ENCODE measurements around the gene ZNF497. TPM values are rescaled to one million over a fixed set of nuclear protein-coding genes. Genes with fewer than 3 reads are reported as not detected.

Gene ZNF497
- 0.17 and 5.5 TPM in 2 replicates for total RNA-seq

DNA sequence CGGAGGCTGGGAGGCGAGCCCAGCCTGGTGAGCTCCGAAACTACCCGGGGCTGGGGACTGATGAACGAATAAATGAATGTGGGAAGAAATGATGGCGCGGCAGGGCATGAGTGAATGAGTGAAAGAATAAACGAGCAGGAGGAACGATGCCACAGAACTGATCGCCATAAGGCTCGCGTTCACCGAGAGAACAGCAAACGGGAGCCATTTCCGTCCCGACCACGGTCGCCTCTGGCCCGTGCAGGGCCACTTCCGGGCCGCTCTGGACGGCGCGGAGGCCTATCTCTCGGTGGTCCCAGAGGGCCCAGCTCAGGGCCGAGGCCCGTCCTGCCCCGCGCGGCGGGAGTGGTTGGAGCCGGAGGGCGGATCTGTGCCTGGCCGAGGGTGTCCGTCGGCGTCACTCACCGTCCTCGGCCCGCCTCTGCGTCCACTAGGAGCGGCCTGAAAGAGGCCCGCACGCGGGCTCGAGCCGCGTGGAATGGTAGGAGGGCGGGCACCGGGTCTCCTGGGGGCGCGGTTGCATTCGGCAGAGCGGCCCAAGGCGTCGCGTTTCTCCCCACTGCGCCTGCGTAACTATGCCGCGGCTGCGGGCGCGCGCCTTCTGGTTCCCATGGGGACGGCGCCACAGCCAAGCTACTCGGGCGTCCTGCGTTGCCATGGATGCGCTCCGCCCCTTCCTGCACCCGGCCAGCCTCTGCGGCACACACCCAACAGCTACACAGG, at the start of gene ZNF497:
Gene ZNF497, minus strand, starts transcription at position 480 of the 723 bp plus-strand sequence. CDS start 5,116 bp downstream, outside the sequence.
- peak; percentile 86 for DNase-seq (ENCODE audit: low read depth)

DNA sequence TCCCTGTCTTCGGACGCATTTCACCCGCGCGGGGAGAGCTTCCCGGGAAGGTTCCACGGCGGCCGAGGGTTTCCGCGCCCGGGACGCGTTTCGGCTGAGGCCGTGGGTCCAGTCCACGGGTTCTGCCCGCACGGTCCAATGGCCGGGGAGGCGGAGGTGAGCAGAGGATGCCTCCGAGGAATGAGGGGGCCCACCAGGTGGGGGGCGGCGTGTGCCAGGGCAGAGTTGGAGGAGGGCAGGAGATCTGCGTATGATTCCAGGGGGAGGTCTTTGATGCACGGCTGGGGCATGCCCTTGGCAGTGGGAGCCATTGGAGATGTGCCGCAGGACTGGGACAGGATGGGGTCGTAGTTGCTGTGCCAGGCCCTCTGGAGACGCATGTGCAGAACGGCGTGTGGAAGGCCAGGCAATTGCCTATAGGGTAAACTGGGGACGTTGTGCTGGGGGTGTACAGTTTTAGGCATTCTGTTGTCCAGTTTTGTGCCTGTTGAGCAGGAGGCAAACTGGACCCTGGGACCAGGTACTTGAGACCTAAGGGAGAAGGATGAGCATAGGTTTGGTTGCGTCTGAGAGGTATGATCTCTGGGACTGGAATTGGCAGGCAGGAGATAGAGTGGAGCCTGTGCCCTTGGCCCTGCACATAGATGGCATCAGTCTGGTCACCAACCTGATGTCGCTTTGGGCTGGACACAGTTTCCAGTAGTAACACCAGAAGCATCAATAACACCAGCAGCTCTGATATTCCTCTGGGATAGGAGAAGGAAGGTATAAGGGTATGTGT, 46.6 kb upstream of the ZNF497 start:
- DNase-seq (ENCODE audit: low read depth) = no peak

DNA sequence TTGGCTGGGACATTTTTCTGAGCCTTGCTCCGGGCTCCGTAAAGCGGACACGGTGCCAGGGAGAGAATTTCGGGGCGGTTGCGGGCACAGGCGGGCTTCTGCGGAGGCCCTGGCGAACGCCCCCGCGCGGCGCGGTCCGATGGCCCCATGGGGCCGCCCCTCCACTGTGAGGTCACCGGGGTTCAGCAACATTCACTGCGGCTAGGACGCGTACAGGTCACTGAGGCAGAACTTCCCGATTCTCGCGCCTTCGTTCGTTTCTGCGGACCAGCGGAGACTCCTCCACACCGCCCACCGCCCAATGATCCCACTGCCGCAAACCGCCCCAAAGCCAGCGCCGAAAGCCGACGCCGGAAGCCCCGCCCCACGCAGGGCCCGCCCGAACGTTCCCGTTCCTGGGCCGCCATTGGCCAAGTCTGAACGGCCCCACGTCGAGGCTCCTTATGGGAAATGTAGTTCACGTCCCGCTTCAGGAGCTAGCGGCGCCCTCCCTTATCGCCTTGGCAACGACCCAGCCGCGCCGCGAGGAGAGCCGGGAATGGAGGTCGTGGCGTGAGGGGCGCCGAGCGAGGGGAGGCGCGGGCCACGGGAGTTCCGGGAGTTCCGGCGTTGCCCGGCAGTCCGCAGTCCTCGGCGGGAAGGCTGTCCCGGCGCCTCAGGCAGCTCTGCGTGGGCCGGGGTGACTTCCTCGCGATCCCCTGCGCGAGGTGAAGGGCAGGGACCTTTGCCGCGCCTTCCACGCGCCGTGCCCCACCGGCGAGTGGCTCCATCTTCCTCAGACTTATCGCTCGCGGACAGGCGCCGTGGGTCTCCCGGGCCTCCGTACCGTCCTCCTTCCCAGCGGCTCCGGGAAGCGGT, 45.8 kb upstream of the ZNF497 start, which contains the start of gene ZNF584:
Gene ZNF584, plus strand, starts transcription at position 498 of the 858 bp plus-strand sequence. CDS start 499 bp downstream, outside the sequence.
- DNase-seq (ENCODE audit: low read depth) = peak; percentile 81

DNA sequence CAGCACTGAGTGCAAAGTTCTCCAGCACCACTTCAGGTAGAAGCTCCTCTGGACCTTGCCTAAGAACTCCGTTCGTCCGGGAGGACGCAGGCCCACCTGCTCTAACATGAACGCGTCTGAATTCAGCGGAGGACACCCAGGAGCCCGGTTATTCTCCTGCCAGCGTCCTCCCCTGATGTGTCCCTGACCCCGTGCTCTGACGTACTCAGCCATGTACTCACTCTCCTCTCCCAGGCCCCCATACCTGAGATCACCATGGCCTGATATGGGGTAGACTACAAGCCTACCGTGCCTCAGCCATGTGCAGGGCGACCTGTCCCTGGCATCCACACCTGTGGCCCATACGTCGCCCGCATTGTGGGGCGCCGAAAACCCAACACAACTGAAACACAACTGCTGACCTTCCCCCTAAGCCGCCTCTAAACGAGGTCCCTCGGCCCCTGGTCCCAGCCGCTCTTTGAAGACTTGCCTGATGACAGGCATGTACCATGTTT, 45.2 kb upstream of the ZNF497 start:
- DNase-seq (ENCODE audit: low read depth) = no peak

DNA sequence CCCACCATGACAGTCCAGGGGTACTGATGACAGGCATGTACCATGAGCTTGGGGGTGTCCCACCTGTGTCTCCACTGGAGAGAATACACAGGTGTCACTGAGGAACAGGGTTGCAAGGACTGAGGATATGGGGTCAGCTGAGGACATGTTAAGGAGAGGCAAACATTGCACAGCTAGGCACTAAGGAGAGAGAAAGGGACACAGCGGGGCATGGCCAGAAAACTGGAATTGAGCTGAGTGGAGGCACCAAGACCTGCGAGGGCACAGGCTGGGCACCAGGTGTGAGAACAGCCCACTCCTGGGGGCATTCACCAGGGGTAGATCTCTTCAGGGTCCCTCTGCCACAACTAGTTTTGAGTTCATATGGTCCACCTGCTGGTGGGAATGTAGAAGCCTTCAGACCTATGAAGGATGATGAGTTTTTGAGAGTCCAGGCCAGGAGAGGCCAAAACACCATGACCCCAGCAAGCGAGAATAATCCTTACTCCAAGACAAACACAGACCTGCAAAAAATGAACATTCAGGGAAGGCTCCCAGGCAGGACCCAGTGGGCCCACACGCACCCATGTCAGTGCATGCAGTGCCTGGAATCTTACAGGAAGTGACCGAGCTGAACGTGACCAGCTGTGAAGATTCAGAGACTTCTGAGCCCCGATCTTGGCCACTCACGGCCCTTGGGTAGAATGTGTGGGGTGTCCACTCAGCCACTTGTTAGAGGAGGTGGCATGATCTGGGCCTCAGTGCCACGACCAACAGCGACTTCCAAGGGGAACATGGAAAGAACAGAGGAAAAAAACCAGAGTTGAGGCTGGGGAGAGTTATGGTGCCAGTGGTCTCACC, 44.5 kb upstream of the ZNF497 start:
- DNase-seq (ENCODE audit: low read depth) = no peak

- peak; percentile 35 for DNase-seq (ENCODE audit: low read depth)
Observed at GRCh38 chr19:58403920-58404478, 41.4 kb upstream of the ZNF497 start.

- no peak for DNase-seq (ENCODE audit: low read depth)
Observed at GRCh38 chr19:58401840-58402421, 39.4 kb upstream of the ZNF497 start.

GRCh38 chr19:58400916-58401839, 38.6 kb upstream of the ZNF497 start:
- DNase-seq (ENCODE audit: low read depth) = peak; percentile 97

DNA sequence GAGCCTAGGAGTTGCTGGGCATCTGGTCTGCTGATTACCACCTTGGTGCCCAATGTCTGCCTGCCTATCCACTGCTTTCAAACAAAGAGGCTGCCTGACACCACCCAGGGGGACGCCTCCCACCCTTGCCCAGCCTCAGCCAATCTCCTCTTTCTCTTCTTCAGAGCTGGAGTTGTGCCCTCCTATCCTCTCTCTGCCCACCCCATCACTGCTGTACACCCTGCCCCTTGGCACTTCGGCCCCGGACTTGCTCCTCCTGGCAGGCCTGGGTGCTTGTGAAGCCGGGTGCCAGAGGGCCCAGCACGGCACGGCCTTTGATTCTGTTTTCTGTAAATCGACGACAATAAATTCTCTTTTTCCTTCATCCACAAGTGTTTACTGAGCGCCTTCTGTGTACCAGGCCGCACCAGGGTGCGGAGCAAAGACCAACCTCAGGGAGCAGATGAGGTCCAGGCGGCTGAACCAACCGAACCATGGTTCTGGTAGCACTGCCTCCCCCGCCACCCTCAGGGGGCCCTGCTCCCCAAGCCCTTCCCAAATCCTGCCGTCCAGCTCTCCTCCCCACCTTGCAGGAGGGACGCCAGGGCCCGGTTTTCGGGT, 37.9 kb upstream of the ZNF497 start:
- no peak for DNase-seq (ENCODE audit: low read depth)

DNA sequence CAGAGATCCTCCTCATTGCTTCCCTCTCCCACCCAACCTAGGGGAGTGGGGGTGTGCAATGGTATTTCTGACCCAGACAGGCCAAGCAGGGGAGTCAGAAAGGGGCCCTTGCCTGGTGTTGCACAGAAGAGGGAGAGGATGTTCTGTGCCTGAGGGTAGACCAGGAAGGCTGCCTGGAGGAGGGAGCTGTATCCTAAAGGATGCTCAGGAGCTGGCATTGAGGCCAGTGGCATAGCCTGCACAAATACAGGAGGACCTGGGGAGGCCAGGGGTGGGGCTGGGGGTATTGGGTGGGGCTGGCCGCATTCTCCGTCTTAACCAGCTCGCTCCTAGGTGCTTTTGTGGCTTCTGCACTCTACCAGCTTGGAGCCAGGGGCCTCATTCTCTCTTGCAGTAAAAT, 37.4 kb upstream of the ZNF497 start:
- no peak for DNase-seq (ENCODE audit: low read depth)

DNA sequence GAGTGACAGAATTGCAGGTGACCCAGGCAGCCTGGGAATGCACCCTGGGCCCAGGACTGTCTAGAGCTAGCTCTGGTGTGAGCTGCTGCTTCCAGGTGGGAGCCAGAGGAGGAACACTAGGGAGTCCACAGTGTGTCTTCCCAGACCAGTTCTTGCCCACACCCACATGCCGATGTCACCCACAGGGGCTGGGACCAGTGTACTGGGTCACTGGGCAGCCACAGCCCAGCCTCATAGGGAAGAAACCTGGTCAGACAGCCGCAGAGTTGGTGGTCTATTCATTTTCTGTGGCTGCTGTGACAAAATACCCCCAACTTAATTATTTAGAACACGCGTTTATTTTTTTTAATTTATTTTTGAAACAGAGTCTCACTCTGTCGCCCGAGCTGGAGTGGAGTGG, 36.0 kb upstream of the ZNF497 start:
- no peak for DNase-seq (ENCODE audit: low read depth)

DNA sequence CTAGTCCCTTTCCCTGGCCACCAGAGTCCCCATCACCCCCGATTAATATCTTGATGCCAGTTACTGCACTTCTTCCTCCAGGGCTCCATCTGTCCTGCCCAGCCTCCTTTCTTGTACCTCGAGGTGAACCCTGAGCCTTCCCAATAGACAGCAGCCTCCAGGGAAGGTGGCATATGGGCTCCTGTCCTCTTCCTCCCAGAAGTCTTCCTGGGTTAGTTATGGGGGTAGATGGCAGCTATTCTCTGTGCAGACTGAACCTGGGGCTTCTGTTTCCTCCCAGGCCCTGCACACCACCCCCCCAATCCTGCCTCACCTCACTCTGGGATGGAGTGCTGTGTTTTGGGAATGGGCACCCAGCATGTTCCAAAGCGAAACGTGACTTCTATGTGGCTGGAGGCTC, 35.5 kb upstream of the ZNF497 start:
- no peak for DNase-seq (ENCODE audit: low read depth)

DNA sequence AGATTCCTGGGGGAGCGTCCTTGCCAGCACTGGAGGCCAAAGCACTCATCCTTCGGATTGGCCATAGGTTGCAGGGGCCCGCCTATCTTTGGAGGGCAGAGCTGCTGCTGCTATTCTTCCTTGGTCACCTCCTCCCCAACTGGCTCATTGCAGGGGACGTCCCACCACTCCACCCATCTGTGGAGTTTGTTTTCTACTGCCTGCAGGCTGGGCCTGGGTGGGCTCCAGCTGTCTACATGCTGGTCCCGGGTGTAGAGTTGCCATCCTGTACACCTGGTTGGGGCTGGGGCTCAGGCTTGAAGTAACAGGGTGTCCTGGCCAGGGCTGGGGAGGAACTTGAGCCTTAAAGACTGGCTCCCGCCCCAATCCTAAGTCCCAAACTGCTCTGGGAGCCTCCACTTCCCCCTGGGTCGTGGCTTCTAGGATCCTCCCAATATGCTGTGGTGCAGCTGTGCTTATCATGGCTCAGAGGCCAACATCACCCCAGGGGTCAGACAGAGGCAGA, 35.0 kb upstream of the ZNF497 start:
- no peak for DNase-seq (ENCODE audit: low read depth)

DNA sequence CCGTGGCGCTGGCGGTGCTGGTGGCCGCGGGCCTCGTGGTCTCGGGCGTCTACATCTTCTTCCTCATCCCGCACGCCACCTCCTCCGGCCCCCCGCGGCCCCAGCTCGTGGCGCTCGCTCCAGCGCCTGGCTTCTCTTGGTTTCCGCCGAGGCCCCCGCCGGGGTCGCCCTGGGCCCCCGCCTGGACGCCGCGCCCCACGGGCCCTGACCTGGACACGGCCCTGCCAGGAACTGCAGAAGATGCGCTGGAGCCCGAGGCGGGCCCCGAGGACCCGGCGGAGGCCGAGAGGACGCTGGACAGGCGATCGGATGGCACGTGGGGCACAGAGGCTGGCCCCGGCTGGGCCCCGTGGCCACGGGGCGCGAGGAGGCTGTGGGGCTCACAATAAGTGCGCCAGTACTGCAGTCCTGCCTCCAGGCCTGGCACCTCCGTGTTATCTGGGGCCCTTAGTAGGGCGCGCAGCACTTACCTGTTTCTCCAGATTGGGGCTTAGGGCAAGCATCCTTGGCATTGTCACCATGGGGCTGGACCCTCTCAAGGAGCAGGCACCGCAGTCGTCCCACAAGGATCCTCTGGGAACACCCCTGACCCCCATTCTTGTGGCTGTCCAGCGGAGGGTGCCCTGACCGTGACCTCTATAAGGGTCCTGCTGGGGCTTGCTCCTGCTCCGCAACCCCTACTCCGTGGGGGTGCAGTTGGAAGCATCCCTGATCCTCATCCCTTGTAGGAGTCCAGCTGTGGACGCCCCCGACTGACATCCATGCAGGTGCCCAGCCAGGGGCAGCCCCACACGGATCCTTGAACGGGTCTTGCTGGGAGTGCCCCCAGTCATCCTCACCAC, 34.4 kb upstream of the ZNF497 start:
- DNase-seq (ENCODE audit: low read depth) = no peak

- no peak for DNase-seq (ENCODE audit: low read depth)
Observed at GRCh38 chr19:58395979-58396627, 33.6 kb upstream of the ZNF497 start.

- no peak for DNase-seq (ENCODE audit: low read depth)
Observed at GRCh38 chr19:58395220-58395978, 32.8 kb upstream of the ZNF497 start, which contains the start of gene RNF225. Gene RNF225, plus strand, starts transcription at chr19:58395656. Its CDS starts 434 bp downstream, at chr19:58396090.
